Measurements from ENCODE around the gene RAB23.

The RAB23 gene

GRCh38 chr6:57221936-57222742, at the start of gene RAB23:
RAB23 (minus strand) TSS chr6:57222307; CDS start chr6:57210380, 11,927 bp downstream.
- in situ Hi-C loops (cut with MboI; ENCODE audit: low sequenced_read_pairs), result no loop called here

GRCh38 chr6:57268294-57268640, 46.2 kb upstream of the RAB23 start:
- in situ Hi-C loops (cut with MboI; ENCODE audit: low sequenced_read_pairs), result no loop called here

GRCh38 chr6:57267586-57268293, 45.6 kb upstream of the RAB23 start:
- in situ Hi-C loops (cut with MboI; ENCODE audit: low sequenced_read_pairs), result no loop called here

GRCh38 chr6:57265755-57266221, 43.7 kb upstream of the RAB23 start:
- in situ Hi-C loops (cut with MboI; ENCODE audit: low sequenced_read_pairs), result no loop called here

GRCh38 chr6:57263739-57264138, 41.6 kb upstream of the RAB23 start:
- in situ Hi-C loops (cut with MboI; ENCODE audit: low sequenced_read_pairs), result no loop called here

GRCh38 chr6:57262901-57263694, 41.0 kb upstream of the RAB23 start:
- in situ Hi-C loops (cut with MboI; ENCODE audit: low sequenced_read_pairs), result no loop called here

- in situ Hi-C loops (cut with MboI; ENCODE audit: low sequenced_read_pairs), result no loop called here
Observed at GRCh38 chr6:57262488-57262887, 40.4 kb upstream of the RAB23 start.

- in situ Hi-C loops (cut with MboI; ENCODE audit: low sequenced_read_pairs), result no loop called here
Observed at GRCh38 chr6:57261926-57262325, 39.8 kb upstream of the RAB23 start.

- in situ Hi-C loops (cut with MboI; ENCODE audit: low sequenced_read_pairs), result no loop called here
Observed at GRCh38 chr6:57259064-57259463, 37.0 kb upstream of the RAB23 start.

GRCh38 chr6:57257911-57258541, 35.9 kb upstream of the RAB23 start:
- in situ Hi-C loops (cut with MboI; ENCODE audit: low sequenced_read_pairs), result no loop called here

- in situ Hi-C loops (cut with MboI; ENCODE audit: low sequenced_read_pairs), result no loop called here
Observed at GRCh38 chr6:57256541-57256940, 34.4 kb upstream of the RAB23 start.

- in situ Hi-C loops (cut with MboI; ENCODE audit: low sequenced_read_pairs), result no loop called here
Observed at GRCh38 chr6:57255451-57256169, 33.5 kb upstream of the RAB23 start.

- in situ Hi-C loops (cut with MboI; ENCODE audit: low sequenced_read_pairs), result no loop called here
Observed at GRCh38 chr6:57254055-57254717, 32.1 kb upstream of the RAB23 start.

GRCh38 chr6:57252975-57253374, 30.9 kb upstream of the RAB23 start:
- in situ Hi-C loops (cut with MboI; ENCODE audit: low sequenced_read_pairs), result no loop called here

- in situ Hi-C loops (cut with MboI; ENCODE audit: low sequenced_read_pairs), result no loop called here
Observed at GRCh38 chr6:57252137-57252536, 30.0 kb upstream of the RAB23 start.

GRCh38 chr6:57250348-57250747, 28.2 kb upstream of the RAB23 start:
- in situ Hi-C loops (cut with MboI; ENCODE audit: low sequenced_read_pairs), result no loop called here

GRCh38 chr6:57248311-57248895, 26.3 kb upstream of the RAB23 start:
- in situ Hi-C loops (cut with MboI; ENCODE audit: low sequenced_read_pairs), result no loop called here

- in situ Hi-C loops (cut with MboI; ENCODE audit: low sequenced_read_pairs), result no loop called here
Observed at GRCh38 chr6:57247603-57248002, 25.5 kb upstream of the RAB23 start.

- in situ Hi-C loops (cut with MboI; ENCODE audit: low sequenced_read_pairs), result no loop called here
Observed at GRCh38 chr6:57246307-57246706, 24.2 kb upstream of the RAB23 start.
